HG03354 (cell line): ENCODE data around the gene TRAF2.
"Not testable (repeated sequence)": the region's sequence is repeated elsewhere in the genome, so short reads cannot be mapped to it uniquely, and the experiment has no call there.

ENCODE experiments used
- ATAC-seq: cut with Tn5 transposase; IDR thresholded peaks from one replicate; pipeline ENCODE4 v1.9.1; 2021; ENCODE audit warnings: mild to moderate bottlenecking; ENCODE audit not compliant: unreplicated experiment, poor library complexity, severe bottlenecking

The TRAF2 gene

GRCh38 chr9:136856541-136857141 lies 29.7 kb upstream of the TRAF2 start:
- no peak for ATAC-seq

GRCh38 chr9:136857166-136857565 lies 29.1 kb upstream of the TRAF2 start:
- no peak for ATAC-seq

DNA sequence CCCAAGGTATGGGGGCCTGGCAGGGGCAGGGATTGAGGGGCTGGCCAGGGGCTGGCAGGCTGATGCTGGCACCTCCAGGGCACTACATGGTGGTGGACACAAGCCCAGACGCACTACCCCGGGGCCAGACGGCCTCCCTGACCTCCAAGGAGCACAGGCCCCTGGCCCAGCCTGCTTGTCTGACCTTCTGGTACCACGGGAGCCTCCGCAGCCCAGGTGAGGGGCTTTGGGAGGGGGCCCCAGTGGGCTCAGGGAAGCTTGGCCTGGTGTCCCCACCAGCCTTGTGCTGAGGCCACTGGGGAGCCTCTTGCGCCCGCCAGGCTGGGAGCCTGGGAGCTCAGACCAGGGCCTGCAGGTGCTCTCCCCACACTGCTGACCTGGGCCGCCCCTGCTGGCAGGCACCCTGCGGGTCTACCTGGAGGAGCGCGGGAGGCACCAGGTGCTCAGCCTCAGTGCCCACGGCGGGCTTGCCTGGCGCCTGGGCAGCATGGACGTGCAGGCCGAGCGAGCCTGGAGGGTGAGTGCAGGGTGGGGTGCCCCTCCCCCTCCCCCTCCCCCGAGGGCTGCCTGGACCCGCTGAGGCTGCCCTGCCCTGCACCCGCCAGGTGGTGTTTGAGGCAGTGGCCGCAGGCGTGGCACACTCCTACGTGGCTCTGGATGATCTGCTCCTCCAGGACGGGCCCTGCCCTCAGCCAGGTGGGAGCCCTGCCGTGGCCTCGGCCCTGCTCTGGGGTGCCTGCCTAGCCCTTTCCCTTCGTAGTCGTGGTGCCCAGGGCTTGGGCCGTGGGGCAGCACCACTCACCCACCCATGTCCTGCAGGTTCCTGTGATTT lies 28.5 kb upstream of the TRAF2 start:
- ATAC-seq: no peak

GRCh38 chr9:136858452-136858843 lies 27.9 kb upstream of the TRAF2 start:
- no peak for ATAC-seq

GRCh38 chr9:136858844-136859757 lies 27.2 kb upstream of the TRAF2 start:
- ATAC-seq: no peak

DNA sequence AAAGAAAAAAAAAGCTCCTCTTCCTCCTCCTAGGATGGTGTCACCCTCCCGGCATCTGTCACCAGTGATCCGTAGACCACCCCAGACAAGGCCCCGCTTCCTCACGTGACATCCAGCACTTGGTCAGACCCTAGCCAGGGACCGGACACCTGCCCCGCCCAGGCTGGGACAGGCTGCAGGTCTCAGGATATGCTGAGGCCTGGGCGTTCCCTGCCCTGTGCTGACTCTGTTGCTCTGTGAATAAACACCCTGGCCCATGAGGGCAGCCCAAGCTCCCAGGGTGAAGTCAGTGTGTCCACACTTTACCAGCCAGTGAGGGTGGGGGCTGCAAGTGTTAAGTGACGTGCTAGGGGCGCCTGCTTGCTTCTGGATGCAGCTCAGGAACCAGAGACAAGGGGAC lies 25.8 kb upstream of the TRAF2 start:
- no peak for ATAC-seq

DNA sequence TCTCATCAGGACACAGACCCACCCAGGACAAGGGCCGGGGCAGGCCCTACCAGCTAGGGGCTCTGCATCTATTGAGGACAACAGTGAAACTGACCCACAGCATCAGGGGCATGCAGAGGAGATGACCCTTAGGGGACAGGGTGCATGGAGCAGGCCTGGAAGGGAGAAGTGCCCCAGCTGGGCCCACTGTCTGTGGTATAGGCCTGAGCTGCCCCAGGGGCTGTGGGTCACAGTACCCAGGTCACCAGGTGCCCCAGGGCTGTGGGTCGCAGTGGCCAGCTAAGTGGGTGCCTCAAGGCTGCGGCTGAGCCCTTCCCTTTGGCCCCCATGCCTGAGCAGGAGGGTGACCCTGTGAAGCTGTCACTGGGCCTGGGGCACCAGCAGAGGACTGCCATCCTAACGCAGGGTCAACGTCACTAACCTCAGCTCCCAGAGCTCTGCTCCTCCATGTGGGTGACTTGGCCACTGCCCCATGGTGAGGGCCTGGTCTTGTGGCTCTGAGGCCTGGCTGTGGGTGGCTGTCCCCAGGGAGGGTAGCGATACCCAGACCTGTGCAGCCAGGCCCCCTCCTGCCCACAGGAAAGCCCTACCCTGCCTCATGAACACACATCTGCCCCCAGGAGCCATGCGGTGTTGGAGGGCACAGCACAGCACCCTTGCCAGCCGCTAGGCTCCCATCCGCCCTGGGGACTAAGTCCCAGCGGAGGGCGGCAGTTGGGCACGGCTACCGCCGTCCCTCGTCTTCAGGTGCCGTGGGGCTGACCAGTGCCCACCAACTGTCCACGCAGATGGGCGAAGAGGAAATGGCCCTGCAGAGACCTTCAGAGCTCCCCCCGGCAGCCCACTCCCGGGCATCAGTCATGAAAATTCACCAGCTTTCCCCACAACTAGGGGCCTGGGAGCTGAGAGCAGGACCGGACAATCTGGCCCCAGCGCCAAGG lies 25.1 kb upstream of the TRAF2 start:
- no peak for ATAC-seq

DNA sequence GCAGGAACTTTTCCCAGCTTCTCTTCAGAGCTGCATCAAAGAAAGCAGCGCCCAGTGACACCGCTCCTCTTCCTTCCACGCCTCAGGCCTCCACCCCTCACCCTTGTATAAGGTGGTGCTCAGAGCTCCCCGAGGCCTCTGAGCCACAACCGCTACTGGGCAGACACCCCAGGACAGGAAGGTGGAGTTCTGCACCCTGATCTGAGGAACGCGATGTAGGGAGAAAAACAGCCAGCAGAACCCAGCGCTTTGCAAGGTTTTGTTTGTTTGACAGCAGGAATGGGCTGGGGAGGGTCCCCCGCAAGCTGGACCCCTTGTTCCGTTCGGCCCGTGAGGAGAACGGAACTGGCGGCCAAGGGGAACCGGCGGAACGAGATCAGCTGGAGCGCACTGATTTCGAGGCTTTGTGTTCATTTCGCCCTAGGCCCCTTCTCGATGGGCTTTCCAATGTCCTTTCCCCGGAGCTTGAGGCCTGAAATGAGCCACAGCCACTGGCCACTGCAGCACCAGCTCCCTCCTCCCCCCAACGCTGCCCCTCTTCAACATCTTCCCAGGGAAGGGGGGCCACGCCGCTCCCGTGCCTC lies 24.4 kb upstream of the TRAF2 start:
- ATAC-seq: no peak

DNA sequence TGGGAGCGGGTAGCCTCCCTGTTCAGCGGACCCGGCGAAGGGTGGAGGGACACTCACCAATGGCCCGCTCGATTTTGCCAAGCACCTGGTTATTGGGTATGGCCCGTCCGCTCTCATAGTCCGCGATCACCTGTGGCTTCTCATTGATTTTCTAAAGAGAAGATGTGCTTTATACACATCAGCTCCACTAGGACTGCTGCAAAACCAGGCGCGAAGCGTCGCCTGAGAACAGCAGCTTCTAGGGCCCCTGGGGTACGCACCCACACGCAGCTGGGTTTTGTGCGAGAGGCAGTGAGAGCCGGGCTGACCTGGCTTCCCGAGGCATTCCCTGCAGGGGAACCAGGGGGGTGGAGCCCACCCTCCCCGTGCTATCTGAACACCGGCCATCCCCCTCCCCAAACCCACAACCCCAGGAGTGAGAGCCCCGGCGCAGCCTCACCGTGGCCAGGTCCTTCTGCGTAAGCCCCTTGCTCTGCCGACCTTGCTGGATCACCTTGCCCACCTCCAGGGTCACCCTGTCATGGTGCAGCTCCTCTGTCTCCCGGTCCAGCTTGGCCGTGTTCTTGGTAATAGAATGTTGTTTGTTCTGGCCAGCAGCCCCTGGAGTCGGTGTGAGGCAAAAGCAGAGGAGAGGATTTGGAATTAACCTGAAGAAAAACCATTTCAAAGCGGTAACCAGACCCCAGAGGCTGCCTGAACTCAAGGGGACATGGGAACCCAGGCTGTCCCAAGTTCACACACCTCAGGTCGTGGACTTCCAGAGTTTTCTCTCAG lies 23.3 kb upstream of the TRAF2 start:
- ATAC-seq: no peak

DNA sequence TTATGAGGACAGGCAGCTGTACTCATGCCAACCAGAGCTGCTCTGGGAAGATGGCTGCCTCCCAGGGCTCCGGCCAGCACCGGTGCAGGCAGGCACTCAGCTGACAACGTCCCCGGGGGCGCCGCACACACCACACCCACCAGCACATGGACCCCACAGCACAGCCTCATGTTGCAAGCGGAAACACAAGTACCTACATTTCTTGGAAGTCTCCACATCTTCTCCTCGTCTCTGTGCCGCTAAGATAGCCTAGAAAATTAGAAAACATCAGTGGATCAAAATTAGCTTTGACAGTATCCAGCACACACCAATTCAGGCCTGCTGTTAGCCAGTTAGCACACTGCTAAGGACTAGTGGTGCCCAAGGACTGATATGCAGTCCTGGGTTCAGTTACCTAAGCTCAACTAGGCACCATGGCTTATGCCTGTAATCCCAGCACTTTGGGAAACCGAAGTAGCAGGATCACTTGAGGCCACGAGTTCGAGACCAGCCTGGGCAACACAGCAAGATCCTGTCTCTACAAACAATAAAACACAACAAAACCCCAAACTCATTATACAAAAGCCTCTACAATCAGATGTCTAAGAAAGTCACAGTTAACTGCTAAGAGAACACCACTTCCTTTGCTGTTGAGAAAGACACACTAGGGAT lies 22.6 kb upstream of the TRAF2 start:
- no peak for ATAC-seq

- ATAC-seq: no peak
Measured at GRCh38 chr9:136865041-136865767, 21.1 kb upstream of the TRAF2 start.

GRCh38 chr9:136865768-136866103 lies 20.6 kb upstream of the TRAF2 start:
- no peak for ATAC-seq

GRCh38 chr9:136866898-136867421 lies 19.4 kb upstream of the TRAF2 start:
- ATAC-seq: not testable (repeated sequence)

DNA sequence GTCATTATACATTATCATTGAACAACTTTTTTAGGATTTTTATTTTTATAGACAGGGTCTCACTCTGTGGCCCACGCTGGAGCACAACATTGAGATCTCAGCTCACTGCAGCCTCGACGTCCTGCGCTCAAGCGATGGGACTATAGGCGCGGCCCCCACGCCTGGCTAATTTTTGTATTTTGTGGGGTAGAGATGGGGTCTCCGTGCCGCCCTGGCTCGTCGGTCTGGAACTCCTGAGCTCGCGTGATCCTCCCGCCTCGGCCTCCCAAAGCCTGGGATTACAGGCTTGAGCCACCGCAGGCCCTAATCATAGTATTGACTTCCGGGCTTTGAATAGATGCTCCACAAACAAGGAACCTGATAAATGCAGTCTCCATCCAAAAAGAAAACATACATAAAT lies 18.8 kb upstream of the TRAF2 start:
- no peak for ATAC-seq

DNA sequence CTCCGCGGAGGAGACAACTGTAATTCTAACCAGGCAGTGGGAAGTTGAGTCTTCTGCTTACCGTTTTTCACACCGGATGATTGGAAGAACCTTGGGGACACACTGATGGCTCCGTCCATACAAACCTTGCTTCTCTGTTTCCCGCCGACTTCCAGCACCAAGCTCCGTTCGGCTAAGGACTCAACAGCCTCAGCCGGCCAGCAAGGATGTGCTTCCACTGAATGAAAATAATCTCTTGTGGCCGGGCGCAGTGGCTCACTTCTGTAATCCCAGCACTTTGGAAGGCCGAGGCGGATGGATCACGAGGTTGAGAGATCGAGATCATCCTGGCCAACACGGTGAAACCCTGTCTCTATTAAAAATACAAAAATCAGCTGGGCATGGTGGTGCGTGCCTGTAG lies 18.4 kb upstream of the TRAF2 start:
- ATAC-seq: no peak

DNA sequence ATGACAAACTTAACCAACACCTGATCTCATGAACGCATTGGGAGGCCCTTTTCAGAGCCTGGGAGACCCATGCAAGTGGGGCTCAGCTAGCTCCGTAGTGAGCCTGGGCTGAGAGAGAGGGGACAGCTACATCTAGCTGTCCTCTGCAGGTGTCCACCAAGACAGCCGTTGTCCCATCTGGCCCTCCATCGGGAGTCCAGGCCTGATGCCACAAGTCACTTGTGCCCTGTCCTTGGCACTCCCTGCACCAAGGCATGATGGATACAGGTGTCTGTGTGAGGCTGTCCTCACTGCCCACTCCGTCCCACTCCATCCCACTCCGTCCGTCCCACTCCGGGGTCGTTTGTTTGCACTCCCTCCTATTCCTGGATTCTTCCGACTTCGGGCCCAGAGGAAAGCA lies 17.7 kb upstream of the TRAF2 start:
- ATAC-seq: no peak

GRCh38 chr9:136869611-136870010 lies 16.7 kb upstream of the TRAF2 start:
- ATAC-seq: not testable (repeated sequence)
